HG03460 (cell line): ENCODE results near the gene FAM181A.

Experiments used
- ATAC-seq: cut with Tn5 transposase; IDR thresholded peaks from one replicate; pipeline ENCODE4 v1.9.1; 2021; ENCODE audit not compliant: unreplicated experiment

Gene FAM181A

GRCh38 chr14:93926873-93927799, at the start of gene FAM181A:
TSS of gene FAM181A (plus strand) at chr14:93927344. CDS start at chr14:93928286, 942 bp downstream.
- no peak for ATAC-seq

DNA sequence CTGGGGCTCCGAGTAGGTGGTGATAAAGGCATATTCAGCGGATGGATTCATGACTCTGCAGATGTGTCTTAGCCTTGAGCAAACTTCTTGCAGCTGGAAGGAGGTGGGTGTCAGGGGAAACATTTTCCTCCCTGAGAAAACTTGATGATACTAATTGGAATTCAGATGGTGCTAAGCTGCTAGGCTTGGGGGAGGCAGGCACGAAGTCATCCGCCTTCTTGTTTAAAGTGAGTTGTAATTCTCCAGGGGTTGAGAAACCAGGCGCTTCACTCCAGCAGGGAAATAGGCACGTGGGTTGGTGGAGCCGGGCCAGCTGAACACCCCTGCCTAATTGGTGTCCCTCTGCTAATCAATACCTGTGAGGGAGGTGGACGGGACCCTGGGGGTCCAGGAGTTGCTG, 48.9 kb upstream of the FAM181A start:
- no peak for ATAC-seq

DNA sequence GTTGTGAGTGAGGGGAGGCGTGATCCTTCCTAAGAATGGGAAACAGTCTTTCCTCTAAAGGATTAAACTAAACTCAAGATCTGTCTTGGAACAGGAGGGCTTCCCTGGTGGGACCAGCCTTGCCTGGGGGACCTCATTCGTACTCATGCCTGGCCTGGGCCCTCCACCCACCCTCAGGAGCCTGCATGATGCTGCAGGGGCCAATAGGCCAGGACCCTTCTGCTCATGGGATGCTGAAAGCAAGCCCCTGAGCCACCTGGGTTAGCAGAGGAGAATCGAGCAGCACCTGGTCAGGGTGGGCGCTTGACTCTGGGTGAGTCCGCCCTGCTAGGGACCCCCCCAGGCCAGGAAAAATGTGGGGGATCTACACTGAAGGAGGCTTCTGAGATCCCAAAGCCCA, 48.3 kb upstream of the FAM181A start:
- ATAC-seq = no peak

GRCh38 chr14:93879362-93879983, 47.7 kb upstream of the FAM181A start:
- ATAC-seq = no peak

- ATAC-seq = no peak
Measured at GRCh38 chr14:93880021-93880820, 46.9 kb upstream of the FAM181A start.

DNA sequence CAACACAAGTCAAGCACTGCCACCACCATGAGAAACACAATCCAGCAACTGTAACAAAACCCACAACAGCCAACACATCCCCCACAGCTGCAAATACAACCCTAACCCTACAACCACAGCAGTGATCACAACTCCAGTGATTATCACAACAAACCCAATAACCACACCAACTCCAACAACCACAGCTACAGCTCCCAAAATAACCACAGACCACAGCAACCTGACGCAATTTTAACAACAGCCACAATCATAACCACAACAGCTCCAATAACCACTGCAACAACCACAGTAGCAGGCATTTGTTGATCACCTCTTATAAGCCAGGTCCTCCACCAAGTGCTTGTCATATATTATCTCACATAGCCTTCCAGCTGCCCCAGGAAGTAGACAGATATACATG, 42.2 kb upstream of the FAM181A start:
- ATAC-seq = no peak

- no peak for ATAC-seq
Measured at GRCh38 chr14:93888995-93889394, 38.1 kb upstream of the FAM181A start.

GRCh38 chr14:93889739-93890483, 37.2 kb upstream of the FAM181A start:
- ATAC-seq = no peak

DNA sequence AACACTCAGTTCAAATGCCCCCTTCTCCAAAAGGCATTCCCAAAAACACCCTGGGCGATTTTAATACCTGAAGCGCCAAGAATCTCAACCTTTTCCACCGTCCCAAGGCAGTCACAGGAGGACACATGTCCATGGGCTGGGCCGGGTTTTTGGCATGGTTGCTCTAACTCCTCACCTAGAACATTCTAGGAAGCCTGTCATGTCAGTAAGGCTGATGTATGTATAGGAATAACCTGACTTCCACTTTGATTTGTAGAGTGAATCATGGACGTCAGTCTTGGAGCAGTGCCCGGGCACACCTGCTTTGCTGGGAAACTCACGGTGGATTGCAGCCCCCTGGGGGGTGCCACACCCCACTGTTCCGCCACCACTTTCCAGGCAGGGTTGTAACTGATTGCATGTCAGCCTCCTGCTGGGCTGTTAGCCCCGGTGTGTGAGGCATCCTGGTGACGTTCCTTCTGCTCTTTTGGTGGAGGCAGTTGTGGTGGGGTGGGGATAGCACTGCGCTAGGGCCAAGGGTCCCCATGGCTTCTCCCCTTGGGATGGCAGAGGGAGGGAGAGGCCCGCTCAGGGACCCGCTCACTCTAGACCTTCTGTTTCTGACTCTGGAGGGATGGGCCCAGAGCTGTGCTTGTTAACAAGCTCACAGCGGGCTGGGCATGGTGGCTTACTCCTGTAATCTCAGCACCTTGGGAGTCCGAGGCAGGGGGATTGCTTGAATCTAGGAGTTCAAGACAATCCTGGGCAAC, 35.2 kb upstream of the FAM181A start:
- ATAC-seq = no peak

- no peak for ATAC-seq
Measured at GRCh38 chr14:93892505-93892839, 34.7 kb upstream of the FAM181A start.

DNA sequence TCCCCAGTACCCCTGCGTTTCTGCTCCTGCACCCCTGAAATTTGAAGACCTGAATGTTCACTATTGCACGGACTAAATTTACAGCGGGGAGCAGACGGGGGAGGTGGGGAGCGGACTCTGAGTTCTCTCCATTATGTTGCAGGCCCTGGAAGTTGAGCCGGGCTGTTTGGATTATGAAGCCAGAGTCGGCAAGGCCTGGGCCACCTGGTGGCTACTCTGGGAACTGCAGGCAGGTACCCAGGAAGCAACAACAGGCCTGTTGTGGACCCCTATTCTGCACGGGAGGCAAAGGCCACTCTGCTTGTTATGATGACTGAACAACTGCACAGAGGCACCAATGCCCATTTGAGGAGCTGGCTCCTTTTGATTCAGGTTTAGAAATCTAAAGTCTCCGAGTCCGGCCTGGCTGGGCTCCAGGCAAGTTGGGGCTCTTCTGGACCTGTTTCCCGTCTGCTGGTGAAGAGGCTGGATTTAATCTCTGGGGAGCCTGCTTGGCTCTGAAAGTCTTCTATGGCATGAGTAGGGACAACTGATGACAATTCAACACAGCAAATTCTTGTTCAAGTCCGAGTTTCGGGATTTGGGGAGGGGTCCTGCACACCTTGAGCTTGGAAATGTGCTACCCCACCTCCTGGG, 34.1 kb upstream of the FAM181A start:
- no peak for ATAC-seq

GRCh38 chr14:93893661-93894261, 33.4 kb upstream of the FAM181A start:
- no peak for ATAC-seq

DNA sequence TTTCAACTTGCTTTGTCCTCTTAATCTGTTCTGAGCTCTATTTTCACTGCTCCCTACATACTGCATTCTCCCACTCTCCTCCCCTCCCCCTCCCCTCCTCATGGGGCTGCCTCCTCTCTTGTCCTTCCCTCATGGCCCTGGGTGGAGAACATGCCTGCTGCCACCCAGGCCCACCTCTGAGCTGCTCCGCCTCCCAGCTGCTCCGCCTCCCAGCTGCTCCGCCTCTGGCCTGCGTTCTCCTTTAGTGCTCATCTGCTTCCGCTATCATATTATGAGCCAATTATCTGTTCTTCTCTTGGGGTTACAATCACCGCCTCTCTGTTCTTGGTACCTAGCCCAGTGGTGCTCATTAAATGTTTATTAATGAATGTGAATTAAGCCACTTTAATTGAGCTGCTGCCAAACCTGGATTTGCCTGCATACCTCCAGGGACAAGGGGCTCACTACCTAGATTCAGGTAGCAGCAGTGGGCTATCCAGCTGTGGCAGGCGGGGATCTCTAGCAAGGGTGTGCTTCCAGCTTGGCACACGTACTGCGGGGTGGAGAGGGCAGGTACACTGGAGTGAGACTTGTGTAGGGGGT, 32.0 kb upstream of the FAM181A start:
- no peak for ATAC-seq

DNA sequence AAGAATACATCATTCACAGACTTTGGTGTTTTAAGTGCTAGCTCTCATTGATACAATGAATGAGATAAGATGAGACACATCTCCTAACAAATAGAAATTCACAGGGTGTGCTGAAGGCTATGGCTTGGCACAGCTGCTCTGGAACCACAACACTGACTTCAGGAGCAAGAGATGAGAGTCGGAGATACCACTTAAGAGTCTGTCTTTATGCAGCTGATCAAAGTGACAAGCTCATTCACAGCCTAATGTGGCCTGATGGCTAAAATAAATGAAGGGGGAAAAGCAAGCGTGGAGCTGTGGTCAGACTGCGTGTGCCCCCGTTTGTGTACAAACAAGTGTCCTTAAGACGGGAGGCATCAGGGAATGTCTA, 29.7 kb upstream of the FAM181A start:
- no peak for ATAC-seq

DNA sequence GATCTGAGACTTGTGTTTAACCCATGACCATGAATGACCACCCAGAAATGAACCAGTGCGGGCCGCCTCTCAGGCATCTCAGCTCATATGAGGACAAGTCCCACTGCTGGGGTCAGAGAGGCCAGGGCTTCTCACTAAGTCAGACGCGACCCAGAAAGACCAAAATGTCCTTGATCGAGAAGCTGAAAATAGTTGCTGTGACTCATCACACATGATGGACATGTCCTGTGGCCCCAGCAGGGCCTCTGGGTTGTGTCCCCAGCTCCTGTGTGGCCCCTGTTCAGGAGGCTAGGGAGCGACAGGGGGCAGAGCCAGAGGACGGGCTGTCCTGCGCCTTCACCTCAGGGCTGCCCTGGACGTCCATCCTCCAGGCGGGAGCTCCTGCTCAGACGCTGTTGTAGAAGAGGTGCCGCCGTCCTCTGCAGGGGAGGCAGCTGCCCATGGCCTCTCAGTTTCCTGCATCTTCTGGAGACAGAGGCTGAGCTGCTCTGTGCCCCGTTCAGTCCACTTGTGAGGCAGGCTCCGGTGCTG, 29.0 kb upstream of the FAM181A start:
- no peak for ATAC-seq

DNA sequence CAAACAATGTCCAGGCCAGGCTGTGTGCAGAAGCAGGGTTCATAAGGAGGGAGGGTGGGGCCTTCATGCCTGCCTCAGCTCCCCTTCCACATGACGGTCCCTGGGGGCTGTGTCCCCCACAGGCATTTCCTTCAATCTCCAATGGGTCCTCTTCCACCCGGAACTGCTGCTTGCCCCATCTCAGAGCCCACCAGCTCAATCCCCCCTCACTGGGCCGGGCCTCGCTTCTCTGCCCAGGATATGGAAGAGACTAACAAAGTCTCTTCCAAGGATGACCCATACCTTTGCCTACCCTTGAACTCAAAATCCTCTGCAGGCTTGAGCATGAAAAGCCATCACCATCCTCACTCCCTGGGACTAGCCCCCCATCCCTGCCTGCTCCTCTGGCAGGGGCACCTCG, 28.4 kb upstream of the FAM181A start:
- ATAC-seq = no peak

DNA sequence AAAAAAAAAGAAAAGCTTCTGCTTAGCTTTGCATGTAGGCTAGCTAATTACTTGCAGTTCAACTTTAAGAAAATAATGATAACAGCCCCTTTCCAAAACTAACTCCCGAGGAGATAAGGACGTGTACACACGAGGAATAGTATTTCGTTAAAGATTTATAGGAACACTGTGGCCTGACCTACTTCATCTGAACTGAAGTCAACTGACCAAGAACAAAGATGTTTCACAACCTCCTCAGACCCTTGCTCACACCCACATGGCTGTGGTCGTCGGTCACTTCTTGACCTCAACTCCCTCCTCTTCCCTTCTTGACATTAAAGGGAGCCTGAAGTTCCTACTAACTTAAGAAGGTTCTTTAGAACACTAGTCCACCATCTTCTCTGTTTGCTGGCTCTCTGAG, 25.3 kb upstream of the FAM181A start:
- ATAC-seq = no peak

DNA sequence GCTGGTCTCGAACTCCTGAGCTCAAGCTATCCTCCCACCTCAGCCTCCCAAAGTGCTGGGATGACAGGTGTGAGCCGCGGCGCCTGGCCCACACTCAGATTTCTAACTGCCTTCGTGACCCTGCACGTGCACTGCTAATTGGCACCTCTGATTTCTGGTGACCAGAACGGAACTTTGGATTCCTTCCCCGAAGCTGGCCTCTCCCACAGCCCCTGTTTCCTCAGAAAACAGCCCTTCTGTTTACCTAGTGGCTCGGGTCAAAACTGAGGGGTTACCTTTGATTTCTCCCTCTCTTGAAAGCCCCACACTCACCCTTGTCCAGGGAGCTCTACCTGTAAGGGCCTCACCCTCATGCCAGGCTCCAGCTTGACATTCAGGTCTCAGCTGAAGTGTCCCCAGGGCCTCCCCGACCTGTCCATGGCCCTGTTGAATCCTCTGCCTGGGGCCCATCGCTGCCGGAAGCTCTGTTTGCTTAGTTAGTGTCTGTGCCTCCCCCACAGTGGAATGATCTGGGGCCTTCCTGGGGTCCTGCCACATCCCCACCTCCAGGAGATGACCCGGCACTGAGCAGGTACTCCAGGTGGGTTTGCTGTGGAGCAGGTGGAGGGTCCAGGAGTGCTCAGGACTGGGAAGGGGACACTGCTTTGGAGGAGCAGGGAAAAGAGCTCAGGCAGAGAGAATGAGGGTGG, 24.4 kb upstream of the FAM181A start:
- no peak for ATAC-seq
